GM21619 (cell line): ENCODE measurements around the gene FYN.
"Not testable (repeated sequence)": the region's sequence is repeated elsewhere in the genome, so short reads cannot be mapped to it uniquely, and the experiment has no call there.

Experiments used
- ATAC-seq: cut with Tn5 transposase; IDR thresholded peaks from one replicate; pipeline ENCODE4 v1.9.1; 2021; ENCODE audit not compliant: unreplicated experiment

Gene FYN

GRCh38 chr6:111639266-111639665 is 234.0 kb downstream of the FYN start:
- ATAC-seq: no peak

GRCh38 chr6:111634981-111635380 is 238.3 kb downstream of the FYN start:
- ATAC-seq: not testable (repeated sequence)

- no peak for ATAC-seq
These were observed 239.4 kb downstream of the FYN start for GRCh38 chr6:111633822-111634221.

GRCh38 chr6:111632468-111633247 is 240.6 kb downstream of the FYN start:
- ATAC-seq: no peak

DNA sequence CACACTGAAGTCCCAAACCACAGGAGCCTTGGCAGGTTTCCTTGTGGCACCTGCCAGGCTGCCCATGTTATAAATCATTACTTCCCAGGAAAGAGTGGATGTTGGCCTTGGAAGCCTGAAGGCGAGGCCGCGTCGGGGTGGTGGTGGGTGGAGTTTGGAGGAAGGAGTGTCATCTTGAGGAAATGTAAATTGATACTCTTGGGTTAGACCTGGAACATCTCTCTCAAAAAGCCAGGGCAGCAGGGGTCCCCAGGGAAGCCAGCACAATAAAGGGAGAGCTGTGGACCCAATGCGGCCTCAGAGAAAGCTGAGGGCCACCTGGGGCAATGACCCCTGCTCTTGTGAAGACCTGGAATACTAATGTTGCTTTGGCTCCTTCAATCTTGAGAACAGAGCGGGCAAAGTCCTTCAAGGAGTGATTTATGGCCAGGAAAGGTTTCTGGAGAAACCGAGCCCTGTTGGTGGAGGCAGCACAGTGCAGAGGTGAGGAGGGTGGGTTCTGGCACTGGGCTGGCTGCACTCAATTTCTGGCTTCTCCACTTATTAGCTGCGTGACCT is 241.3 kb downstream of the FYN start:
- no peak for ATAC-seq

DNA sequence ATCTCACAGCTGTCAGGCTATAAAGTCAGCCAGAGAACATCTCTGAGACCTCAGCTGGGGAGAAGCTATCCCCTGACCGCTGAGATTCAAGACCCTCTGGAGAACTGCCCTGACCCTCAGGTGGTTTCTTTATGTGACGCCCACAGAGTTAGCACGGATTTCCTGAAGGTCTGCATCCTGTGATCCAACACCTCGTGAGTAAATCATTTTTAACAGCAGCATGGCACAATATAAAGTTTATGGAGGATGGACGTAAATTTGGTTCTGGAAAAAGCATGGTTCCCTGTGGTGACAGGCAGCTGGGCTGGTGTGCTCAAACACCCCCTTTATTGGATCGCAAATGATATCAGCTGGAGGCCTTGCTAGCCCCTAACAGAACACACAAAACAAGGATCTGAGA is 242.2 kb downstream of the FYN start:
- ATAC-seq: no peak

DNA sequence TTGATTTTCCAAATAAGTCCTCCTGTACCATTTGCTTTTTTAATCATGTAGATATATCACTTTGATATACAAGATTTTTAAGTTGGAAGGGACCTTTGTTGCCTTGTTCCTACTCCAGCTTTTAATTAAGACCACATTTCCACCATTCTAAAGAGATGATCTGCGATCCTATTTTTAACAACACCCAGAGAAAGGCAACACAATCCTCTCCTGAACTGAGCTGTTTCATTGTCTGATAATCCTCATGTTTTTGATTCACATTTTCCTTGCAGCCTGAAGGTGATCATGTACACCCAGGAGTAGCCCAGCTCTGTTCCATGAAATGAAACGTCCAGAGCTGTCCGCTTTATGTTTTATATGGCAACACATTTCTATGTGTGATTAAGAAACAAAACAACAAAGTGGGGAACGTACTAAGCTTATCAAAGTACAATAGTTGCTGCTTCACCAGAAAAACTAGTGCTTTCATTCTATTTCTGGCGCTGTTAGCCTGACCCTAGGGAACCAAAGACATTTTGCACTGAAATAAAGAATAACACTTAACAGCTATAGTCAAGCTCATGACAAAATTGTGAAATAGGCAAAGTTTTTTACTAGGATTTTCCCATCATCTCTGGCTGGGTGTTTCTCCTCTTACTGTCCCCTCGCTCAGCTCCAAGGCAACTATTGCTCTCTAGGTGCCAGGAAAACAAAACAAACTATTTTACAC is 245.0 kb downstream of the FYN start:
- ATAC-seq: no peak

- no peak for ATAC-seq
These were observed 246.8 kb downstream of the FYN start for GRCh38 chr6:111626441-111626840.

DNA sequence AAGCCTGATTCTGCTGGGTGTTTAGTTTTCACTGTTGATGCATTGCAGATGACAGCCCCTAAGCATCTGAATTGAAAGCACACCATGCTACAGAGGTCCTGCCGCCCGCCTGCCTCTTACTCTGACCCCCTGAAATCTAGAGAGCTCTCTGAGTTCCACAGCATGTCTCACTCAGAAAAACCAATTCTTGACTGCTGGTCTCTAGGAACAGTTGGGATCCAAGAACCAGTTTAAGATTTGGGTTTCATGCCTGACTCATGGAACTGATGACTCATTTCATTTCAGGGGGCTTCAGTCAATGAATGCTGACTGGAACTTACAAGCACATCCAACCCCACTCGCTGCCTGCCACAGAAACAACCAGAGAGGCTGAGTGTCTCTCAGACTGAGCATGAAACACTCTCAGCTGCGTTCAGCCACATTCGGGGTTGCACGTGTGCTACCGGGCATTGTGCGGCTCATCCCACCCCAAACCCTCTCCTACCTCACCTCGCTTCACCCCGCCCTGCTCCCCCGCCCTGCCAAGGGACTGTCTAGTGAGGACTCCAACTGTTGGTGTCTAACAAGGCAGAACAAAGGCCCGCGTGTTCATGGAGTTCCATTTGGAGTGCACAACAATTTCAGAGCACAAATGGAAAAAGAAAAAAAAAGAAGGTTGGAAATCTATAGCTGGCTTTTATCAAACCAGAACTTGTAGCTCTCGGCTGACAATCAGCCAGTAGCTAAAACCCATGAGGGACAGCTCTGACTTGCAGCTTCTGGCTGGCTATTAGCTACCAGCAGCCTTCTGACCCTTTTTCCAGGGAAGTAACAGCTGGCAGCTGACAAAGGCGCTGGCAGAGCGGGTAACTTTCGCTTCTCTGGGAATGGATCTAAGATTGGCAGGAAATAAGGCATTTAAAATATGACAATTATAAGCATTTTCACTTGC is 247.5 kb downstream of the FYN start:
- no peak for ATAC-seq

- no peak for ATAC-seq
These were observed 248.2 kb downstream of the FYN start for GRCh38 chr6:111625099-111625416.

DNA sequence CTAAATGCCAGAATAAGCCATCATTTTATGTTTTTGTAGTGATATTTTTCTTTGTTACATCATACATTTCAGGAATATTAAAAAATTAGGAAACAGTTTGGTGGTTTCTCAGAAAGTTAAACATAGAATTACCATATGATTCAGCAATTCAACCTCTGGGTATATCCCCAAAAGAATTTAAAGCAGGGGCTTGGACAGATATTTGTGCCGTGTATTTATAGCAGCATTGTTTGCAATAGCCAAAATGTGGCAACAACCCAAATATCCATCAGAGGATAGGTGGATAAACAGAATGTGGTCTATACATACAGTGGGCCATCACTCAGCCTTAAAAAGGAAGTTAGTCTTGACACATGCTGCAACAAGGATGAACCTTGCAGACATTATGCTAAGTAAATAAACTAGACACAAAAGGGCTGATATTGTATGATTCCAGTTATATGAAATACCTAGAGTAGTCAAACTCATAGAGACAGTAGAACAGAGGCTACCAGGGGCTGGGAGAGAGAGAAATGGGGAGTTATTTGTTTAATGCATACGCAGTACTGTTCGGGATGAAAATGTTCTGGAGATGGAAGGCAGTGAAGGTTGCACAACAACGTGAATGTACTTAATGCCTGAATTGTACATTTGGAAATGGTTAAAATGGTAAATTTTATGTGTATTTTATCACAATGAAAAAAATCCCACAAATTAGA is 248.7 kb downstream of the FYN start:
- ATAC-seq: no peak

- ATAC-seq: no peak
These were observed 250.1 kb downstream of the FYN start for GRCh38 chr6:111623046-111623718.

- no peak for ATAC-seq
These were observed 253.1 kb downstream of the FYN start for GRCh38 chr6:111620169-111620568.

DNA sequence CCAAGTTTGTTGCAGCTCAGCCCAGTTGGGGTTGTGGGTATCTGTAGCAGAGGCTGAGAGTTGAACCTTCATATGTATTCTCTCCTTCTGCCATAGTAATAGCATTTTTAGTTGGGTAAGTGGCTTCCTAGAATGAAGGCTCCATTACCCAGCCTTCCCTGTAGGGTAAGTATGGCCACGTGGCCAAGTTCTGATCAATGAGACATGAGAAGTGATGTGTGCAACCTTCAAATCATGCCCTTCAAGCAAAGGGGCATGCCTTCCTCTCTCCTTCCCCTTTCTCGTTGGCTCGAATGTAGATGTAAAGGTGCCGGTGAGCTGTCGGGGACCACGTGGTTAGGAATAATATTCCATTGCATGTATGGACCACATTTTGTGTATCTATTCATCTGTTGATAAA is 254.8 kb downstream of the FYN start:
- no peak for ATAC-seq

GRCh38 chr6:111617149-111617548 is 256.1 kb downstream of the FYN start:
- no peak for ATAC-seq

GRCh38 chr6:111615916-111616612 is 257.2 kb downstream of the FYN start:
- no peak for ATAC-seq

DNA sequence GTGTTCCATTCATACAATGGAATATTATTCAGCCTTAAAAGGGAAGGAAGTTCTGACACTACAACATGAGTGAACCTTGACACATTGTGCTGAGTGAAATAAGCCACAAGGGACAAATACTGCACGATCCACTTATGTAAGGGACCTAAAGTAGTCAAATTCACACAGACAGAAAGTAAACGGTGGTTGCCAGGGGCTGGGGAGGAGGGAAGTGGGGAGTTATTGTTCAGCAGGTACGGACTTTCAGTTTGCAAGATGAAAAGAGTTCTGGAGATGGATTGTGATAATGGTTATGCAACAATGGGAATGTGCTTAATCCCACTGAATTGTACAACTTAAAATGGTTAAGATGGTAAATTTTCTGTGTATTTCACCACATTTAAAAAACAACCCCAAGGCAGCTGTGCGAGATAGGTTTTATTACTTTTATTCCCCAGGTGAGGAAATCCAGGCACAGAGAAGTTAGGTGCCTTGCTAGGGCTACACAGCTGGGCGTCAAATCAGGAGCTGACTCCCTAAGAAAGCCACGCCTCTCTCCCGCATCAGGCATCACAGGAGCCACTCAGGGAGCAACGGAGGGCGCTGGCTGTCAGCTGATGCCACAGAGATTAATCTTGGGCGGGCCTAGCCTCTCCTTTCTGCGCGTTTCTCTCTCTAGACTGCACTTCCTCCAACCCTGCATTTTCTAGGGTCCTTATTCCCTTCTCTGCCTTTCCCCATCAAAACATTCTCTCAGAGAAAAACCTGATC is 258.2 kb downstream of the FYN start:
- no peak for ATAC-seq

DNA sequence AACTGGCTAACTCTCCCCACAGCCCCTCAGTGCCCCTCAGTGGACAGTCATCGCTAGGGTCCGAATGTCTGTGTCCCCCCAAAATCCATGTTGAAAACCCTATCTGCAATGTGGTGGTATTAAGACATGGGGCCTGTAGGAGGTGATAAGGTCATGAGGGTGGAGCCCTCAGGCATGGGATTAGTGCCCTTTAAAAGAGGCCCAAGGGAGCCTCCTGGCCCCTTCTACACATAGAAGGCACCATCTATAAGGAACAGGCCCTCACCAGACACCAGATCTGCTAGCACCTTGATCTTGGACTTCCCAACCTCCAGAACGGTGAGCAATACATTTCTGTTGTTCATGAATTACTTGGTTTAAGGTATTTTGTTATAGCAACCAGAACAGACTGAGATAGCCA is 260.9 kb downstream of the FYN start:
- ATAC-seq: no peak
